ENCODE measurements around the gene KLF6.

The KLF6 gene

DNA sequence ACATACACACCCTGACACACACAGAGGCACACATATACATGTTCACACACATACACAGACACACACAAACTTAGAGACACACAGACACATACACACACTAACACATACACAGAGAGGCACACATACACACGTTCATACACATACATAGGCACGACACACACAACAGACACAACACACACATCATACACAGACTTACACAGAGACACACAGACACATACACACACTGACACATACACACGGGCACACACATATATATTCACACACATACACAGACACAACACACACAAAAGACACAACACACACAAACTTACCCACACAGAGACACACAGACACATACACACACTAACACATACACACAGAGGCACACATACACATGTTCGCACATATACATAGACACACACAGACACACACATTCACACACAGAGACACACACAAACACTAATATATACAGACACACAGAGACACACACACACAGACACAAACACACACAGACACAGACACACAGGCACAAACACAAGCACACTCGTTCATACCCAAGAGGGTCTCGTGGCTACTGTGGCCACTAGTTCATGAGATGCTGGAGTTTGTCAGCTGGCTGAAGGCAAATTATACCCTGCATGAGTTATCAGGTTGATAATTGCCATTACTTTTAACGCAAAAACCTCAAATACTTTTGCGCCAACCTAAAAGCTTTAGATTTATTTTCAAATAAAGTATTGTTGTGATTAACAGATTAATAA lies 17.7 kb upstream of the KLF6 start:
- H3K27ac ChIP-seq (ENCODE audit: low read length): no peak overlapping the region
- no peak overlapping the region for H2AFZ ChIP-seq (ENCODE audit: low read depth, low read length)
- no peaks in the 10 kb centered on the region for H3K79me2 ChIP-seq (ENCODE audit: low read length)
- no peaks in the 10 kb centered on the region for H3K9me3 ChIP-seq (ENCODE audit: insufficient read depth, low read length)
- no peak overlapping the region for H3K9ac ChIP-seq (ENCODE audit: low read length)
- H3K36me3 ChIP-seq (replicated peaks; ENCODE audit: low read depth, low read length): no peaks in the 10 kb centered on the region
- H3K4me3 ChIP-seq (ENCODE audit: low read length): no peak overlapping the region
- no peaks in the 10 kb centered on the region for H4K20me1 ChIP-seq (ENCODE audit: insufficient read depth, low read length)
- no peaks in the 10 kb centered on the region for H3K27me3 ChIP-seq (ENCODE audit: low read depth, low read length)
- H3K4me2 ChIP-seq (ENCODE audit: low read length): no peak overlapping the region
- peaks cover 46% of the 10 kb centered on the region for H3K4me1 ChIP-seq (ENCODE audit: low read length)
- TF ChIP-seq EZH2phosphoT487 (IDR thresholded peaks at IDR 0.05; ENCODE audit: low read depth): no peak
- TF ChIP-seq, protein P1, sequence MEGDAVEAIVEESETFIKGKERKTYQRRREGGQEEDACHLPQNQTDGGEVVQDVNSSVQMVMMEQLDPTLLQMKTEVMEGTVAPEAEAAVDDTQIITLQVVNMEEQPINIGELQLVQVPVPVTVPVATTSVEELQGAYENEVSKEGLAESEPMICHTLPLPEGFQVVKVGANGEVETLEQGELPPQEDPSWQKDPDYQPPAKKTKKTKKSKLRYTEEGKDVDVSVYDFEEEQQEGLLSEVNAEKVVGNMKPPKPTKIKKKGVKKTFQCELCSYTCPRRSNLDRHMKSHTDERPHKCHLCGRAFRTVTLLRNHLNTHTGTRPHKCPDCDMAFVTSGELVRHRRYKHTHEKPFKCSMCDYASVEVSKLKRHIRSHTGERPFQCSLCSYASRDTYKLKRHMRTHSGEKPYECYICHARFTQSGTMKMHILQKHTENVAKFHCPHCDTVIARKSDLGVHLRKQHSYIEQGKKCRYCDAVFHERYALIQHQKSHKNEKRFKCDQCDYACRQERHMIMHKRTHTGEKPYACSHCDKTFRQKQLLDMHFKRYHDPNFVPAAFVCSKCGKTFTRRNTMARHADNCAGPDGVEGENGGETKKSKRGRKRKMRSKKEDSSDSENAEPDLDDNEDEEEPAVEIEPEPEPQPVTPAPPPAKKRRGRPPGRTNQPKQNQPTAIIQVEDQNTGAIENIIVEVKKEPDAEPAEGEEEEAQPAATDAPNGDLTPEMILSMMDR (IDR thresholded peaks at IDR 0.05; ENCODE audit: low read depth, low read length): no peak

DNA sequence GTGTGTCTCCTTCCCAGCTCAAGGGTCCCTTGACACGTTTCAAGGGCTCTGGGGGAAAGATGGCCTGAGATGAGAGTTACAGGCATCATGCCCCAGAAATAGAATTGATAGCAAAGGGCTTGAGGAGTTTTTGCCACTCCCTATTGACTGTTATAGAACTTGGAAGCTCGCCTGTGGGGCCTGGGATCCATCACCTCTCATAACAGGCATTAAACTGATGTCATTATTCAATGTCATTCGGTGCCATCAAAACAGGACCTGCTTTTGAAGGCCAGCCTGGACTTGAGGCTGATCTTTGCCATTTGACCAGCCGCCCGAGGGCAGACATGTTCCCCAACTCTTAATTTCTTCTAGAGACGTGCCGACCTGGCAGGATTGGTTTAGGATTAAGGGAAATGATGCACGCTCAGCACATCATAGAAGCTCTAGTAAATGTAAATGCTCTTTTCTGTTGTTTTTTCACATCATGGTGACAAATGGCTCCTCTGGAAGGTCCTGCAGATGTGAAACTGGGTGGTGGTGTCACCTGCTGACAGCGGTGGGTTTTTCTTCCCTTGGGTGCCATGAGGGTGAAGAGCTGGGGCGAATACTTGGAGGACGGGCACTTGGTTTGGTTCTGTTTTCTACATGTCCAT lies 16.7 kb upstream of the KLF6 start:
- no peak overlapping the region for H3K9ac ChIP-seq (ENCODE audit: low read length)
- H3K27ac ChIP-seq (ENCODE audit: low read length): no peak overlapping the region
- no peak overlapping the region for H3K4me2 ChIP-seq (ENCODE audit: low read length)
- H4K20me1 ChIP-seq (ENCODE audit: insufficient read depth, low read length): no peaks in the 10 kb centered on the region
- peaks cover 41% of the 10 kb centered on the region for H3K4me1 ChIP-seq (ENCODE audit: low read length)
- H3K9me3 ChIP-seq (ENCODE audit: insufficient read depth, low read length): no peaks in the 10 kb centered on the region
- no peaks in the 10 kb centered on the region for H3K36me3 ChIP-seq (replicated peaks; ENCODE audit: low read depth, low read length)
- no peaks in the 10 kb centered on the region for H3K27me3 ChIP-seq (ENCODE audit: low read depth, low read length)
- no peak overlapping the region for H3K4me3 ChIP-seq (ENCODE audit: low read length)
- H2AFZ ChIP-seq (ENCODE audit: low read depth, low read length): no peak overlapping the region
- no peaks in the 10 kb centered on the region for H3K79me2 ChIP-seq (ENCODE audit: low read length)
- no peak for TF ChIP-seq EZH2phosphoT487 (IDR thresholded peaks at IDR 0.05; ENCODE audit: low read depth)
- TF ChIP-seq, protein P1 (IDR thresholded peaks at IDR 0.05; ENCODE audit: low read depth, low read length): no peak

- H3K4me2 ChIP-seq (ENCODE audit: low read length): no peak overlapping the region
- H3K36me3 ChIP-seq (replicated peaks; ENCODE audit: low read depth, low read length): no peaks in the 10 kb centered on the region
- no peak overlapping the region for H2AFZ ChIP-seq (ENCODE audit: low read depth, low read length)
- H3K27me3 ChIP-seq (ENCODE audit: low read depth, low read length): no peaks in the 10 kb centered on the region
- no peak for TF ChIP-seq EZH2phosphoT487 (IDR thresholded peaks at IDR 0.05; ENCODE audit: low read depth)
- TF ChIP-seq, protein P1 (IDR thresholded peaks at IDR 0.05; ENCODE audit: low read depth, low read length): no peak
- no peak overlapping the region for H3K4me3 ChIP-seq (ENCODE audit: low read length)
- peaks cover 34% of the 10 kb centered on the region for H3K4me1 ChIP-seq (ENCODE audit: low read length)
- H3K27ac ChIP-seq (ENCODE audit: low read length): no peak overlapping the region
- no peaks in the 10 kb centered on the region for H4K20me1 ChIP-seq (ENCODE audit: insufficient read depth, low read length)
- no peak overlapping the region for H3K9ac ChIP-seq (ENCODE audit: low read length)
- no peaks in the 10 kb centered on the region for H3K9me3 ChIP-seq (ENCODE audit: insufficient read depth, low read length)
- no peaks in the 10 kb centered on the region for H3K79me2 ChIP-seq (ENCODE audit: low read length)
Measured at GRCh38 chr10:3800586-3800985, 15.6 kb upstream of the KLF6 start.

DNA sequence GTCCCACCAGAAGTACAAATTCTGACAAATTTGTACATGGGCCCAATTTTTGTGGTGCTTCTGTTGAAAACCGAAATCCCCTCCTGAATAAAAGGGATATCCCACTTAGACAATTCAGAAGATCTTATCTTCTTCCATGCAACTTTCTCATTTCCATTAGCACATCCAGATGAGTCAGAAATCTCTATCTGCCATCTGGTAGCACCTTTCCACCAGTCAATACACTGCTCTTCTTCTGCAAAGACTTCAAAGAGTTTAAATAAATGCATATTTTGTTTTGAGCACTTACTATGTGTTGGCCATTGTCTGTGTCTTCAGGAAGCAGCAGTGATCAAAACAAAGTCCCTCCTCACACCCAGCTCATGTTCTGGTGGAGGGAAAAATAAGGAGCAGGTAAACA lies 12.7 kb upstream of the KLF6 start:
- no peaks in the 10 kb centered on the region for H4K20me1 ChIP-seq (ENCODE audit: insufficient read depth, low read length)
- no peak overlapping the region for H3K27ac ChIP-seq (ENCODE audit: low read length)
- no peaks in the 10 kb centered on the region for H3K27me3 ChIP-seq (ENCODE audit: low read depth, low read length)
- no peak overlapping the region for H3K9ac ChIP-seq (ENCODE audit: low read length)
- H3K79me2 ChIP-seq (ENCODE audit: low read length): no peaks in the 10 kb centered on the region
- H3K36me3 ChIP-seq (replicated peaks; ENCODE audit: low read depth, low read length): no peaks in the 10 kb centered on the region
- no peaks in the 10 kb centered on the region for H3K9me3 ChIP-seq (ENCODE audit: insufficient read depth, low read length)
- no peak overlapping the region for H3K4me3 ChIP-seq (ENCODE audit: low read length)
- peaks cover 14% of the 10 kb centered on the region for H3K4me1 ChIP-seq (ENCODE audit: low read length)
- no peak overlapping the region for H3K4me2 ChIP-seq (ENCODE audit: low read length)
- H2AFZ ChIP-seq (ENCODE audit: low read depth, low read length): no peak overlapping the region
- no peak for TF ChIP-seq EZH2phosphoT487 (IDR thresholded peaks at IDR 0.05; ENCODE audit: low read depth)
- TF ChIP-seq, protein P1 (IDR thresholded peaks at IDR 0.05; ENCODE audit: low read depth, low read length): no peak
